HFF-Myc (cell line): ENCODE measurements around the gene MBP.

ENCODE experiments used
- DNase-seq: peaks from one replicate; pipeline ENCODE4 v3.0.0-alpha.2; 2011; ENCODE audit warnings: low read depth; ENCODE audit errors: extremely low read depth
- H3K4me3 ChIP-seq: replicated peaks from 2 replicates; pipeline ENCODE4 v1.5.1; 2011; ENCODE audit warnings: low read depth, mild to moderate bottlenecking, control low read depth, low read length
- TF ChIP-seq, protein P1 (sequence below): IDR thresholded peaks from 2 replicates; pipeline ENCODE4 v1.5.1; 2012; ENCODE audit warnings: mild to moderate bottlenecking, low read depth, low read length, control low read depth; ENCODE audit errors: missing control alignments

Gene MBP

DNA sequence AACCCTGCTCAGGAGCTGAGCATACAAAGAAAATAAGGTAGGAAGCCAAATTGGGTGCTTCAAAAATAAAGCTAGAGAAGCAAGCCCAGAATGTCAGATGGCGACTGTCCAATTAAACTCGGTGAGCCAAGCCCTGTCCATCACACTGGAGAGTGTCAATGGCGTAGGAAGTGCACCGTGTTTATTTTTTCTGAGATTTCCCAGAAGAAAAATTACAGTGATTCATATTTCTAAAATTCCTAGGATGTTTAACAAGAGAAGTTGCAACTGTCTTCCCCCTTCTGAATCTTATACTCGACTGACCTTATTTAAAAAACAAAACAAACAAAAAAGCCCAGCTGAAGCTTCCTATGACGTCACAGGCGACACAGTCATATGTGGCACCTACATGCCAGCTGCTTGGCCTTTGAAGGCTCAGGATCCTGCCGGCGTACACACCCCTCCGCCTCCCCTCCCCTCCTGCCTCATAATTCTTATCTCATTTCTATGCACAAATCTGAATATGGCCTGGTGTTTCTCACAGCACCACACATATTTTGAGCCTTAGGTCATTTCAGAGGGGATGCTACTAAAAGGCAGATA is 60.8 kb downstream of the MBP start:
- H3K4me3 ChIP-seq, result no peak overlapping the region
- DNase-seq, result peak; percentile 52
- TF ChIP-seq, protein P1, sequence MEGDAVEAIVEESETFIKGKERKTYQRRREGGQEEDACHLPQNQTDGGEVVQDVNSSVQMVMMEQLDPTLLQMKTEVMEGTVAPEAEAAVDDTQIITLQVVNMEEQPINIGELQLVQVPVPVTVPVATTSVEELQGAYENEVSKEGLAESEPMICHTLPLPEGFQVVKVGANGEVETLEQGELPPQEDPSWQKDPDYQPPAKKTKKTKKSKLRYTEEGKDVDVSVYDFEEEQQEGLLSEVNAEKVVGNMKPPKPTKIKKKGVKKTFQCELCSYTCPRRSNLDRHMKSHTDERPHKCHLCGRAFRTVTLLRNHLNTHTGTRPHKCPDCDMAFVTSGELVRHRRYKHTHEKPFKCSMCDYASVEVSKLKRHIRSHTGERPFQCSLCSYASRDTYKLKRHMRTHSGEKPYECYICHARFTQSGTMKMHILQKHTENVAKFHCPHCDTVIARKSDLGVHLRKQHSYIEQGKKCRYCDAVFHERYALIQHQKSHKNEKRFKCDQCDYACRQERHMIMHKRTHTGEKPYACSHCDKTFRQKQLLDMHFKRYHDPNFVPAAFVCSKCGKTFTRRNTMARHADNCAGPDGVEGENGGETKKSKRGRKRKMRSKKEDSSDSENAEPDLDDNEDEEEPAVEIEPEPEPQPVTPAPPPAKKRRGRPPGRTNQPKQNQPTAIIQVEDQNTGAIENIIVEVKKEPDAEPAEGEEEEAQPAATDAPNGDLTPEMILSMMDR, result no peak

DNA sequence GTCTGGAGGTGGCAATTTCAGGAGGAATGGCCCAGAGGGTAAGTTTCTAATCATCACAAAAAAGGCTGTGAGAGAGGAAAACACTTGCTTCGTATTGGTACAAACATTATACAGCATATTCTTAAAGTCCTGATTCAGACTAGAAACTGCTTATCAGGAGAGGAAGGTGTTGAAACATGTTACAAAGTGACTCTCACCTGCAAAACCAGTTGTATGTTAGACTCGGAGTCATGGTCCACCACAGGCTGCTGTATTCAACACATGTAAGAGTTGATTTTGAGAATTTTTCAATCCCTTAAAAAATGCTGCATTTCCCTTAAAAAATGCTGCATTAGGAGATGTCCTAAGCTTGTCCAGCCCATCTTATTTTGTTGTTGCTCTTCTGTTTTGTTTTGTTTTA is 61.5 kb downstream of the MBP start:
- no peak overlapping the region for H3K4me3 ChIP-seq
- TF ChIP-seq, protein P1, result no peak
- no peak for DNase-seq

DNA sequence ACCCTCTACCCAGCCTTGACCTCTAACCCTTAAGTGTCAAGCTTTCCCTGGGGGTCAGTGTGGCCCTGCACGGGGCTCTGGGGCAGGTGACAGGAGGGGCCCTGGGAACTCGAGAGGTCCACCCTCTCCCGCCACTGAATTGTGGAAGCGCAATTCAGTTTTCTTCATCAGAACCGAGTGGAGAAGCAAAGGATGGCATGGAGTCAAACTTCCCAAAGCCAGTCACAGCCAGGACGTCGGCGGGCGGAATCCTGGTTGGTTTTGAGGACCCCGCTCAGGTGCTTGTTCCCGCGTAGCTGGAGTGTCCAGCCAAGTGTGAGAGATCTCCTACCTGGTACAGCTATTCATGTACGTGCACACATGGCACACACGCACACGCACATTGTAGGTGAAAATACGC is 62.0 kb downstream of the MBP start:
- TF ChIP-seq, protein P1, result no peak
- DNase-seq, result no peak
- H3K4me3 ChIP-seq, result no peak overlapping the region

DNA sequence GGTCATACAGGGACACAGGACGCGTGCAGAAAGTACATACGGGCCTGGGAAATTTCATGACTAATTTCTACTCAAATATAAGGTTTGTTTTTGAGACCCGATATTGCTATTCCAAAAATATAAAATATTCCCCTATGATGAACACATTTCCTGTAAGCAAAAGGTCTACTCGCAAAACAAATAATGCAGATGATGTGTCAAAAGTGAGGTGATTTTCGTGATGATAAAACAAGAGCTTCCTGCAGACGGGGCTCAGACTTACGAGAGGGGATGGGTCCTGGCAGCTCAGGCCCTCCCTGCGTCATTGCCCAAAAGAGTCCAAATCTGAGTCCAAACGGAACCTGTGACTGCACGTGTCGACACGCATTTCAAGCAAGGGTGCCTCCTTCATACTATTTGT is 62.7 kb downstream of the MBP start:
- H3K4me3 ChIP-seq, result no peak overlapping the region
- TF ChIP-seq, protein P1, result no peak
- DNase-seq, result no peak

DNA sequence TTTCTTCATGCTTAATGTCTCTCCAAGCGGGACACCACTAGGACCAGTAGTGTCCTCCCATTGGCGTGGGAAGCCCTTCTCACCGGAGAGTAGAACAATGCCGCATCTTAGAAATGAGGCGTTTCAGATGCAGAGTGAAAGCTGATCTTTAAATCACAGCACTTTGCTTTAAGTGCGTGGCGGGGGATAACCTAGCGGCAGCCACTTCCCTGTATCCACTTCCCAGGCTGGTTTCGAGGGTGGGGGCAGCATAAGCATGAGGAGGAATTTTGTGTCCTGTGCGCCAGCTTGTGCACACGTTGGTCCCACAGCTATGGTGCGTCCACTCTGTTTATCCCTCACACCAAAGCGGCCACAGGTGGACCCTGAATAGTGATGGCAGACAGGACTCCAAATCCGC is 63.1 kb downstream of the MBP start:
- H3K4me3 ChIP-seq, result no peak overlapping the region
- no peak for DNase-seq
- TF ChIP-seq, protein P1, result no peak

DNA sequence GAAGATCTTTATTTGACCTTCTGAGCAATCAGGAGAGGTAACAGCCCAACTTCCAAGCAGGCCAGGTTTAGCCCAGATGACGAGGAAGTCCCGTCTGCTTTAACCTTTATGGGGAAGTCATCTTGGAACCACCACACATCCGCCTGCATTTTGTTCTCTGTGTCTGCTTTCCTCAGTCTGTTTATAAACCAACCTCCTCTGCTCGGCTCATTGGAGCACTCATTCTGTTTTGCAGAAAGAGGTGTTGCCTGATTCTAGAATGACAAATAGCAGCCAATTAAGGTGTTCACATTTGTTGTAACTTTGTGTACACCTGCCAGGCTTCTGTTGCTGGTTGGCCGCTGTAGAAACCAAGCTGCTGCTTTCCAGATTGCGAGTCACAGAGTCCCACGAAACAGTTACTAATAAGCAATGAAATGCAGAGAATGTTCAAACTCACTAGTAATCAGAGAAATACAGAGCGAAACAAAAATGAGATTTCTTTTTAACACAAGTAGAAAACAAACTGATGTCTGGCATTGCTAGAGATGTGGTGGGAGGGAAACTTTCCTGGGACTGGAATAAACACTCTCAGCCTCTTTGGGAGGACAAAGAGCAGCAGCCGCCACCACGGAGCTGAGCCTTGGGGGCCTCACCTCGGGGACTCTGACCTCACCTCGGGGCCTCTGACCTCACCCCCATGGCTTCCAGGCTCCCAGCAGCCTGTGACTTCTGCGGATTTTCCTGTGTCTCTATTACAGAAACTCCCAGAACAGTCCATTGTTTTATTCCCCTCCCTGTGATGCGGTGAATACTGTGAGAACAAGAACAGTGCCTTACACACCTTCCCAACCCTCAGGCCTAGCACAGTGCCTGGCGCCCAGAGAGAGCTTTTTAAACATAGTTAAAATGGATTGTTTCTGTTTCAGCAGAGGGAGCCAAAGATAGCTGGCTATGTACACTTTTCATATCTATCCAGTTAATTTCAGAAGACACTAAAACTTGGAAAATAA is 64.0 kb downstream of the MBP start:
- H3K4me3 ChIP-seq, result no peak overlapping the region
- TF ChIP-seq, protein P1, result peak; percentile 8
- no peak for DNase-seq
